T-helper 2 cell treated with Interferon-gamma antibody and Interleukin-4, amounts not matched to agents 100 ng/mL and 5 ng/mL, for 36 hours (primary cell): Measurements from ENCODE around the gene DOCK1. TPM values are rescaled to one million over a fixed set of nuclear protein-coding genes. Genes with fewer than 3 reads are reported as not detected.

ENCODE experiments used
- intact Hi-C: fragments of 100-400 bp; cut with micrococcal nuclease; formaldehyde crosslinking; loops from one replicate; pipeline ENCODE4 v1.15.1; 2023
- total RNA-seq: library from RNA; stranded (reverse); gene quantifications from 2 replicates; pipeline ENCODE4 v1.2.3, GENCODE V29; 2022

Gene DOCK1
- total RNA-seq, 1 donor from 2014 or later = 0.41 TPM

DNA sequence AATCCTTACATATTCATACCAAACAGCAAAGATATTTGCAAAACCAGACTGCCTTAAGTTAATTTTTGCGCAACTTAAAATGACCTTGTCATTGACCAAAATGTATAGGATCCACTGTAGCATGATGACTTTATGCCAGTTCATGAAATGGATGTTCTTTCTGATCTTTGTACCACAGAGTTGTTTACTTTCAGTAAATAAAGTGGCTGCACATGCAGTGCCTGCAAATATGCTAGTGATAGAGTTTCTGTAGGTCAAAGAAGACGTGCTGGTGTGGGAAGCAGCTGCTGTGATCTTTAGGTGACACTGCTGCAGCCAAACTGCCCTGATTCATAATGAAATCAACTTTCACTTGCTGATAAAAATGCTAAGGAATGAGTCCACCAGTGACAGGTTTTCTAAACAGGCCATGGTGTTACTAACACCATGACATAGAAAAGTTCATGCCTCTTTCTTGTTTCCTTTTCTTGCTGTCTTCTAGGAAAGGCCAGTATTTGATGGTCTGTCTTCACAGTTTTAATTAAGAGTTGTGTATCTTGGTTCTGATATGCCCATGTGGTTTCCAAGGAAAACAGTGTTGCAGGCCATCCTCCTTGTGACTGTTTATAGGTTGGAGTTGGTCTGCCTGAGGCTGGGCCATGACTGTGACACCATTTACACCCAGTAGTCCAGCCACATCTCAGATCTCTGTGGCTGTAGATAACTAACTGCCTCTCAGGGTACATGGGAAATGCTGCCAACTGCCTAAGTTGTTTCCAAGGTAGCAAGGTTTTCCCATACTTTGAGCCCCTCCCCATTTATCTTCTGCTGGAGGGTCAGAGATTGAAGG is 228.7 kb downstream of the DOCK1 start:
- intact Hi-C loops = no loop called here

DNA sequence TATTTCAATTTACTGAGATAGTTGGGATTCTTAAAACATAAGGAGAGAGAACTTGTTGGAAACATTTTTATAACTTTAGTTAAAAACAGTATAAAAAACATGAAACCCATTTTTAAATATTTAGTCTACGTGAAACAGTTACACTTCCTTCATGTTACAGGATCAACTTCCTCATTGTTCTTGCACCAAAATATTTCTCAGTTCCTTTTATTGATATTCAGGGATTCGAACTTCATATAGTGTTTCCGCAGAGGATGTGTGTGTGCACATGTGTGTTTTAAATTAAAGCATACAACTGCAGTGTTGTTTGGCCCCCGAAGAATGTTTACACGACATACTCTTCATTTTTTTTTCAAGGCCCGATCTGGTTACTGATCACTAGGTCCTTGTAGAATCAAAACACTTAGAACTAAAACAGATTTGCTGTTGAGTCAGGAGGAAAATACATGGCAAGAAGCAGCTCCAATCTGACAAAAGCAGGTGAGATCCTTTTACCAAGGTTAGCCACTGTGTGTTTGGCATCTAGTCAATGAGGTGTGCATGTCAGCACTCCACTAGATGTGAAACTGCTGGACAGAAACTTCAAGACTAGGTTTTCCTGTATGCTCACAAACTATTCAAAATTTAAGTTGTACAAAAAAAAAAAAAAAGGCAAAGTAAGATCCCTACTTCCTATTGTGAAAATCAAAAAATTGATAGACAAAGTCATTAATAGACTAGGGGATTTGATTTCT is 230.8 kb downstream of the DOCK1 start:
- intact Hi-C loops = no loop called here

DNA sequence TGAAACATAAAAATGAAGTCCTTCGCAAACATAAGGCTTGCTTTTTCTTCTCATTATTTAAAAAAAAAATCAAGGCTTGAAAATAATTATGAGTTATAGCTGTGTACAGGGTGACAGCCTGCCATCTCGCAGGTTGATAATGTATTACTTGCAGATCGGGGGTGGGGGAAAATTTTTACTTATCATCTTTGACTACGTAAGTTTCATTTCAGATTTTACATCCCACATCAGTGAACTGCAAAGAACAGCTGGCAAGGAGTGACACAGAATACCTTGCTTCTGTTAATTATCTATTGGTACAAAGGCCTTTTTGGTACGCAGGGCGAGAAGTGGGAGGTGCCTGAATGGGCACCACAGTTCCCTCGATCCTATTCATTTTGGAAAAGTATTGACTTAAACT is 232.2 kb downstream of the DOCK1 start:
- intact Hi-C loops = no loop called here

DNA sequence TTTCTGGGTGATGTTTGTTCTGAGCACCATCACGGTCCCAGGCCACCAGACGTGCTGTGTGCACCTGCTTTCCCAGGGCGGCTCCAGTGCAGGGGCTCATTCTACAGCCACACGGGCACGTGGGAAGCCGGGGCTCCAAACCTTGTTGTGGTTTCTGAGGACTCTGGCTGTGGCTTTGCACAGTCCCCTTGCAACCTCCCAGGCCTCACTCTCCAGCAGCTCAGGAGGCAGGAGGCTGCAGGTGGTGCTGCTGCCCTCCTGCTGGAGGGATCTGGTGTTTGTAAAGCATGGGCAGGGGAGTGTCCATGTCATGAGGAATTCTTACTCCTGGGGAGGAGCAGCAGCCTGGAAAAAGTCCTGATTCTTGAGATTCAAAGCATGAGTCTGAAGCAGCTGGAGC is 236.9 kb downstream of the DOCK1 start:
- intact Hi-C loops = no loop called here

DNA sequence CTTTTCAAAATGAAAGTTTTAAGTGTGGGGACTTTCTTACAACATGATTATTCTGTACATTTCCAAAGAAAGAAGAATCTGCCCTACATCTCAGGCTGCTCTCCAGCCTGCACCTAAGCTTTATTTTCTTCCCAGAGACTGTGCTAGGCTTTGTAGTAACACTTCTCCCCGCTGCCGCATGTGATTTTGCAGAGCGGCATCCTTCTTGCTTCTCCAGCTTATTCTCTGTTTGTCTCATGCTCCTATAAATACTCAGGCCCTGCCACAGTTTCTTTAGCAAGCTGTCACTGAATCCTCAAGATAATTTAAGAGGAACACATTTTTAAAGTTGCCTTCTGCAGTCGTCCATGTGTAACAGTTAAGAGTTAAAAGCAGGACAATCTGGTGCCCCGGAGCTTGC is 237.6 kb downstream of the DOCK1 start:
- intact Hi-C loops = no loop called here

DNA sequence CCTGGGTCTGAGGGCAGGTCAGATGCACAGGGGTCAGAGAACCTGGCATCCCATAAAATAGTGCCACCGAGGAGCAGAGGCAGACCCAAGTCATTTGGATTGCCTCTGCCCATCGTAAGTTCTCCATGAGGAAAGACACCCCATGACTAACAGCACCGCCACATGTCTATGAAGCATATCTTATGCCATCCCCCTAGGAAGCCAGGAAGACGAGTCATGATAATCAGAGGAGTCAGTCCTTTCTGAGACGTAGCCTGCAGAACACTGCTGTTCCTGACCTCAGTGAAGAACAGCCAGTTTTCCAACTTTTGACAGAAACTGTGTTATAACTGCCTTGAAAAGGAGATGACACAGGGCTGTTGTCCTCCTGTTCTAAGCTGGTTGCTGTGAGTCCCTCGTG is 239.9 kb downstream of the DOCK1 start:
- intact Hi-C loops = no loop called here

DNA sequence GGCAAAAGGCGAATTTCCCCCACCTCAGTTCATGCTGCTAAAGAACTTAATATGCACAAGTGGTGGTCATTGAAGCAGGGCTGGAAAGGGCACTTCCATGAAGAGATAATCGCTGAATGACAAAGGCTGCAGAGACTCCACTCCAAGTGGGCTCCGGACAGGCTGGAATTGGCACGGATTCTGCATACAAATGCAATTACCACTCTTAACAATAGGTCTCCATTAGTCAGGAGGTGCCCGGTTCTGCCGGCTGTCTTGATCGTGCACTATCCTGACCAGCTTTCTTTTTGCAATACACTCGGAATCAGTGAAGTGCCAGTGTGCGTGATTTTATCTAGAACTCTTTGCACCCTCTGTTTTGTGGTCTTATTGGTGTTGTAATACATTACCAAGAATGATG is 241.4 kb downstream of the DOCK1 start:
- intact Hi-C loops = no loop called here

DNA sequence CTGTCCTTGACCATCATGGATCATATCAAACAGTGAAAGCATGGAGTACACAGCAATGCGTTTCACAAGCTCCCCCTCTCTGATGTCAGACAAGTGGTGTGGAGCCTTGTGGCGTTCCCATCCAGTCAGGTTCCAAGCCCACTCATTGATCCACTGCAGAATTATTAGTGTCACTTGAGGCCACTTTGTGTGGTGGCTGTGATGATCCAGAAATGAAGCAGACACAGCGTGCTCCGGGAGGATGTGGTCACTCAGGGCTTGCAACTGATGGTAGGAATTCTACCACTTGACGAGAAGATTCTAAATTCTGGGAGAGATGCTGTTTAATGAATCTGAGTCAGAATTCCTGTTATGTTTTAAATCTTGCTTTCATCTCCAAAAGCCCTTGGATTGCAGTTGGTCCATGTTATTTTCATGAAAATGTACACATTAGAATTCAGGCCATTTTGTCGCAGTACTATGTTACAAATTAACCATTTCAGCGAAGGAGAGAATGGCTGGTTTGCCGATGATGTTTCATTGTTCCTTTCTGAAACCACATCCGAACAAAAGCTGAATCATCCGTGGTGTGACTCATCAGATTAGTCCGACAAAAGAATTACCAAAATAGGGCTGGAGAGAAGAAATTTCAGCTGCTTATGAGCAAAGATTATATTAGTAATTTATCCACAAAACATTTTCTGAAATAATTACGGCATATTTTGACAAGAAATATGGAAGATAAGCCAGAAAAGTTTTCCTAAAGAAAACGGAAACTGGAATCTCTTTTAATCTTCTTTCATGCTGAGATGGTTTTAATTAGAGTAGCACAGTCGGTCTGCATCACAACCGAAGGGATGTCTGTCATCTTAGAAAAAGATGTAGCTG is 243.1 kb downstream of the DOCK1 start:
- intact Hi-C loops = no loop called here

DNA sequence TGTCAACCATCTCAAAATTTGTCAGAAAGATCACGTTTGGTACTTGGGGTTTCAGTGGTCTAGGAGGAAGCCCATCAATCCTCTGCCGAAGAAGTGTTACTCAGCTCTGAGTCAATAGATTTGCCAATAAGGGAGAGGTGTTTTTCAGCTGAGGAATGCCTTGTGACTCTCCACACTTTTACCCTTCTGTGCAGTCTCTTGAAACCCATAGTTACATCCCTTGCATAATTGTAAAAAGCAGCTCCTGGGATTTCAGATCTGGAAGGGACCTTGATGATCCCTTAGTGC is 243.6 kb downstream of the DOCK1 start:
- intact Hi-C loops = no loop called here

DNA sequence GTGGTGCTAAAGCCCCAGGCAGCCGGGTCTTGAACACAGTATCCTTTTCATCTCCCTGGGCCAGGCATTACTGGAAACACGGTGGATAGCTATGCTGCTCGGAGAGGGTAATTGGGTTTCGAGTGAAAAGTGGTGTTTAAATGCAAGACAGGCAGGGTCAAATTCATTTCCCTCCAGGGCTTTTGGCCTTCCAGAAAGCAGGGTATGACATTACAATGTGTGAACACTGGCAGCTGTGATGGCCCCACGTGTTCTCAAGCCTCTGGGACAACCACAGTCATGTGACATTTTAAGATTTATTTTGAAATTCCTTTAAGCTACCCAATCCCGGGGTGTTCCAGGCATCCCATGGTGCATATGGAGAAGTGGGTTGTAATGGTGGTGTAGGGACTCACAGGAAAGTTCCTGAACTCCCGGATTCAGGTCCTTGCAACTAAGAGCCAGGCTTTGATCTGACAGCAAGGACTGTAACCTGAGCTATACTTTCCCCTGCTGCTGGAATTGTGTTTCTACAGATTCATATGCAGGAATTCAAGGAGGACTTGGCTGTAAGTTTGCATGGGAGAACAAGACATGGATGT is 244.4 kb downstream of the DOCK1 start:
- intact Hi-C loops = no loop called here

DNA sequence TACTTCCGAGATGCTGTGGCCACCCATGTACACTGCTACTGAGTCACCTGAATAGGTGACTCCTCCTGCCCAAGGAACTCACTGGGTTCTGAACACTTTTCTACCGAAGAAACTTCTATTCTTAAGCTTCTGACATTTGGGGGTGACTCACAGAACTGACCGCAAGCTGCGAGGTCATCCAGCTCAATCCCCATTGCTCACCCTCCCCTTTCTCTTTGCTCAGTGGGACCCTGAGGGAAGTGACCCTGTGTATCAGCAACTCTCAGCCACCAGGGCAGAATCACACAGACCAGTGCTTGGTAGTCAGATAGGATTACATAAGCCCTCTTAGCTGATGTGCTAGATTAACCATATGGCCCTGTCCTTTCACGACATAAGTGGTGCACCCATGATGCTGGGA is 244.9 kb downstream of the DOCK1 start:
- intact Hi-C loops = no loop called here

DNA sequence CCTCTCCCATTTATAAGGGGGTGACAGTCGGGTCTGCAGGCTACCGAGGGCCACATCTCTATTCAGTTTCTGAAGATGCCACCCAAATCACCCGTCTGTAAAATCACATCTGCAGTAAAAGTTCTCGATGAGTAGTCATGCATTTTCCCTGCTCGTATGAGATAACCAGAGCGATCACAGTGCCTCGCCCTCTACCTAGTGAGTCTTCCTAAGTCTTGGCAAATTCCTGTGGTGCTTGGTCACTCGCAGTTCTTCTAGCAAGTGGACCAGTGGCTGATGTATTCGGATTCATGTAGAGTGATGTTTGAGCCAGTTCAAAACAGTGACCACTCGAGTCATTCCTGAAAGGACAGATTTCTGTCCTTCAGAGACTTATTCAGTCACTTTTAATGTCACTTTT is 246.3 kb downstream of the DOCK1 start:
- intact Hi-C loops = no loop called here

DNA sequence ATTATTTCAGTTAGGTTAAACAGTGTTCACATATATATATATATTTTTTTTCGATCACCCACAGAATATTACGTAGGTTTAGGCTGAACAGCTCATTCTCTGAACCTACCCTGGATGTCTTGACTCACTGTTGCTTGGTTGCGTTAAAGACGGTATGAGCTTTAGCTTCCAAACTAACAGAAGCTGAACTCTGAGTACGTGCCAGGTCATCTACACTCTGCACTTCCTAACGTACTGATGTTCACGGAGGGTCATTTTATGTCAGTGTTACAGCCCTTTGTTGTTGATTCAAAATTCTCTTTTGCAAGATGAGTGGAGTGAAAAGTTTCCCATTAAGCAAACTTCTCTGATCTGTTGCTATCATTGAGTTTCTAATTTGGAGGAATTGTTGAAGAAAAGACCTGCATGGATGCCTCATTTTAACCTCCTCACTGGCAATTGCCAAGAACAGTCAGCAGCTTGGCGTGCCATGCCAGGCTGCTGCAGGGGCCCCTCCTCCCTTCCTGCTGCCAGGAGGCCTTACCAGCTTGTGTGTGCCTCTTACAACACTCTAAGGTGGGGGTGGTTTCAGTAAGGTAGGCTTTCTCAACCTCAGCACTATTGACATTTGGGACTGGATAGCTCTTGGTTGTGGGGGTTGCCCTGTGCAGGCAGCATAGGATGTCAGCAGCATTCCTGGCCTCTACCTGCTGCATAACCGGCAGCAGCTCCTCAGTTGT is 246.9 kb downstream of the DOCK1 start:
- intact Hi-C loops = no loop called here

DNA sequence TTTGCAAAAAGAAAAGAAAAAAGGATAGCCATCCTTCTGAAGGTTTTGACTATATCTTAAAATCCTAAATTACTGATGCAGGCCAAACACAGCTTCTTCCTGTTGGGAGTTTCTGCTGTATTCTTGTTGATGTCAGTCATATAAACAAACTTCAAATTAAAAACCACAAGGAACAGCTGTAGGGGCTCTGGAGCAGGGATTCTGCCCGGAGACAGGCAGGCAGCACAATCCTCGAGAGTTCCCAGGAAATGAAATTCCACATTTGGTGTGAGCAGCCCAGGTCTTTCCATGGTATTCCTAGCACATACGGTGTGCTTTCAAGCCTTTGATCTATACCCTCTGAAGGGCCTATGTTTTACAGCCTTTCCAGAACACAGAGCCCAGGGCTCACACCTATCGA is 248.0 kb downstream of the DOCK1 start:
- intact Hi-C loops = no loop called here

DNA sequence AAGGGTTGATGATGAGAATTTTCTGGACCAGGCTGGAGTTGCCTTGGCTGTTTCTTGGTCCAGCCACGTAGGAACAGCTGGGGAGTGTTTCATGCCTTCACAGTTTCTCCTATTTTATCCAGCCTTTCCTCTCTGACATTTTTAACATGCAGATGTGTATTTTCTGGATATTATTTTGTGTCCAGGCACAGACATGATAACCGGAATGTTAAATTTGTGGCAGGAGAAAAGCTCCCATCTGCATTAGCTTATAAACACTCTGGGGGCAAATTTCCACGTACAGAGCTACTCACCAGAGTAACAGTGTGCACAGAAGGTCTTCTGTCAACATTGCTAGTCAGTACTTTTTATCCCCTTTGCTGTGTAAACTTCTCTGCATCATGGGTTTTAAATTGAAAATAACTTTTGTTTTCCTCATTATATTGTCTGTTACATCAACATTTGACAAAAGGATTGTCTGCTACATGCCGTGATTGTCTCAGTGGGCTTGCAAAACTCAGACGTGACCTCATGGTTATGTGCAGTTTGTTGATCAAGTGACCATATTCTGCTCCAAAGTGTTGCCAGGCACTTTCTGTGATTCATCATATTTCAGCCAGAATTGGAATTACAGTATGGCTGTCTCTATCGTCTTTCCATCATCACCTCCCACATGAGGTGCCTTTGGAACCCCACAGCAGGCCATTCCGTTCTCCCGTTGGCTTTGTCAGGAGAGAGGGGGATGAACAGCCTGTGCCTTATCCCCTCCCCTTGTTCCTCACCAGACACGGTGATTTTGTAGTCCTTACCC is 249.8 kb downstream of the DOCK1 start:
- intact Hi-C loops = no loop called here

DNA sequence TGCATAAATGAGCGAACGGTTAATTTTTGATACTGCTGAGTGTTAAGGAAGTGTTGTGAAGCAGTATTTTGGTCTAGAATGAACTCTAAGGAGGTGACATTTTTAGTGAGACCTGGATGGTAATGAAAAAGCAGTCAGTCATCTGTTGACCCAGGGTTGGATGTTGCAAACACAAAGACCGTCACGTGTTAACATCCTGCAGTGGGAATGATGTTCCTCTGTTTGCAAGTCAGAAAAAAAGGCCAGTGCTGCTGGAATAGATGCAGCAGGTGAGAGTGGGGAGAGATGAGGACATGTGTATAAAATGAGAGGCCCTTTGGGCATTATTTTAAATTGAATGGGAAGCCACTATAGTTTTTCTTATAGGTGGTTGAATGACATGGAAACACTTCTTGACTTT is 251.9 kb downstream of the DOCK1 start:
- intact Hi-C loops = no loop called here

DNA sequence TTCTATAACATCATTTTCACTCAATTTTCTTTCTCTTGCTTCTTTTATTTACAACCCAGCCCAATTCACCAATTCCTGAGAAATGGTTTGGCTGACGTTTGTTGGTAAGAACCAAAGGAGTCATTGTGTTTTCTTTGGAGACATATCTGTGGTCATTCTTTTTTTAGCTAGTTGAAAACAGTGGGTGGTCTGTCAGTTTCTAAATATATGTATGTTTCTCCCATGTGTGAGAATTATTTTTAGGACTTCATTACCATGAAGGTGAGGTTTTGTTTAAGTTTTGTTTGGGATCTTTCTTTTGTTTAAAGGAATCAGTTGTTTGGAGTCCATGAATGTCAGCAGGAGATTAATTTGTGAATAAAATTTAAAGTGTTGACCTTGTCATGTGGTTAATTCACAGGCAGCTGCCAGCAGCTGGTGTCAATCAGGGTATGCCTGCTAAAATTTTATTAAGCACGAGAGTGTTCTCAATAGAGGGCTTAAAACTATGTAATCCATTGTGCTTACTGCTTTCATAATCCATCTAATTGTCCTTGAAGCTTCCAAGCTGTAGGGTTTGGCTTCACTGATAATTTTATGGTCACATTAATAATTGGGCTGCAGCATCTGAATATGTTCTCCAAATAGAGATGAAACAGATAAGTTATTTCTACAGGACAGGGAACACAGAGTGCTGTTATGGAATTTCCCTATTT is 252.4 kb downstream of the DOCK1 start:
- intact Hi-C loops = no loop called here

DNA sequence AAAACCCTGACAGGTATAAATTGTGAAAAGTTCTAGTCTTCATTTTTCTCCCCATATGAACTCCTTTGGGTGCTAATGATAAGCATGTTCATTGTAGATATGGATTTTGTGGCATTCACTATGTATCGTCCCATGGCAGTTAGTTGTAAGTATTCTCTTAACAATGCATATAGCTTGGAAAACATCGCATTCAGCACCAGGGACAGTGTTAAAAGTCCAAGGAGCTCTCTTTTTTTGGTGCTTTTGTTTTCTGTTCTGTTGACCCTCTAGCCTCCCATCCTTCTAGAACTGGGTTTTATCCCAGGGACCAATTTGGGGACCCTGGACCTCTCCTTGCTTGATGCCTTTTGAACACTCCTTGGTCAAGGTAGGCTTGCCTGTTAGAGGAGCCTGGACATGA is 253.4 kb downstream of the DOCK1 start:
- intact Hi-C loops = no loop called here

DNA sequence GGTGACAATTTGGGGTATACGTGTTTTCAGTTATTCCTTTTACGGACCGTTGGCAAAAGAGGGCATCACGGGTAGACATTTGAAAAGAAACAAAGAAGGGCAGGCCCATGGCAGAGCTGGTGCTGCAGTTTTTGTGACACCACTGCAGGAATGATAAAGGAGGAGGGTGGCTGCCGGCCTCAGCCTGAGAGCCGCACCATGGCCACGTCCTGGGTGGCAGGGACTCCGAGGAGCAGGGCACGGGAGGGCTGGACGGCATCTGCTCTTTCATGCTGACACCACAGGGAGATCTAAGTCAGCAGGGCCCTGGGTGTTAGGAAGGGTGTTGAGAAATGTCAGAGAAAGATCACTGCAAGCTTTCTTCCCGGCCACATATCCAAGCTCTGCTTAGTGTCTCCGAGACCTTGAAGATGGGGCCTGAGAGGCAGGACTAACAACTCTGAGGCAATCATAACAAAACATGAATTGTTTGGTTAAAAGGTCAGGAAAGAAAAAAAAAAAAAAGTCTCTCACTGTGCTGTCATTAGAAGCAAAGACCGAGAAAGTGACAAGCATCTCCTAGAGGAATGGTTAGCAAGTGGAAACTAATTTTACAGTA is 254.5 kb downstream of the DOCK1 start:
- intact Hi-C loops = no loop called here
